GM19397 (cell line): ENCODE measurements around the gene OGFOD3.

Source experiments
- ATAC-seq: cut with Tn5 transposase; IDR thresholded peaks from one replicate; pipeline ENCODE4 v1.9.1; 2021; ENCODE audit warnings: mild to moderate bottlenecking, moderate library complexity; ENCODE audit not compliant: unreplicated experiment

OGFOD3 gene

DNA sequence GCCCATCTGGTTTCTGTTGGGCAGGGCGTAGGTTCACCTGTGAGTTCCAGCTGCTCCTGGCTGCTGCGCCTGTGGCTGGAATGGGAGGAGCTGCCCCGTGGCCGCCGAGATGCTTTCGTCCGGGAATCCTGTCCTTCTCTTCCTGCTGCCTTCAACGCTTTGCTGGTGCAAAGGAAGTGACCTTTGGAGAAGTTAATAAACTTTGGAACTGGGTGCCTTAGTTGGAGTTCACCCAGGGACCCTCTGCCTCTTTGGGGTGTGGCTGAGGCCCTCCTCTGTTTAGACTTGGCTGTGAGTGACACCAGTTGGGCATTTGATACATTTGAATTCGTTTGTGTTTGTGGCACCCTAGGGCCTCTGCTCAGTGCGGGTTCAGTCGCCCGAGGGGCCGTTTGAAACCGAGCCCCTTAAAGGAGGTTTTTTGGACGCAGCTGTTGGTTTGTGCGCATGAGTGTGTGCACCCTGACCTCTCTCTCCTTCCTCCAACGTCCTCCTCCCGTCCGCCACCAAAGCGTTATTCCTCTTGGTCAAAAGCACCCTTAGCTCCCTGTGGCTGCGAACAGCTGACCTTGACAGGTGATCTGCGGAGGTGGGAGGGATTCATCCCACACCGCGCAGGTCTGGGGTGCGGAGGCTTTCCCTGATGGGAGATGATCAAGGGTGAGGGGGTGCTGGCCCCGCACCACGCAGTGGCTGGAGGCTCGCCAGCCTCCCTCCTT, 75.9 kb downstream of the OGFOD3 start:
- no peak for ATAC-seq

GRCh38 chr17:82339634-82340580, 78.5 kb downstream of the OGFOD3 start:
- no peak for ATAC-seq
